ENCODE data around the gene HHATL. TPM values are rescaled to one million over a fixed set of nuclear protein-coding genes. Genes with fewer than 3 reads are reported as not detected.

HHATL gene
- total RNA-seq, 1 donor from 2014 or later = not detected

DNA sequence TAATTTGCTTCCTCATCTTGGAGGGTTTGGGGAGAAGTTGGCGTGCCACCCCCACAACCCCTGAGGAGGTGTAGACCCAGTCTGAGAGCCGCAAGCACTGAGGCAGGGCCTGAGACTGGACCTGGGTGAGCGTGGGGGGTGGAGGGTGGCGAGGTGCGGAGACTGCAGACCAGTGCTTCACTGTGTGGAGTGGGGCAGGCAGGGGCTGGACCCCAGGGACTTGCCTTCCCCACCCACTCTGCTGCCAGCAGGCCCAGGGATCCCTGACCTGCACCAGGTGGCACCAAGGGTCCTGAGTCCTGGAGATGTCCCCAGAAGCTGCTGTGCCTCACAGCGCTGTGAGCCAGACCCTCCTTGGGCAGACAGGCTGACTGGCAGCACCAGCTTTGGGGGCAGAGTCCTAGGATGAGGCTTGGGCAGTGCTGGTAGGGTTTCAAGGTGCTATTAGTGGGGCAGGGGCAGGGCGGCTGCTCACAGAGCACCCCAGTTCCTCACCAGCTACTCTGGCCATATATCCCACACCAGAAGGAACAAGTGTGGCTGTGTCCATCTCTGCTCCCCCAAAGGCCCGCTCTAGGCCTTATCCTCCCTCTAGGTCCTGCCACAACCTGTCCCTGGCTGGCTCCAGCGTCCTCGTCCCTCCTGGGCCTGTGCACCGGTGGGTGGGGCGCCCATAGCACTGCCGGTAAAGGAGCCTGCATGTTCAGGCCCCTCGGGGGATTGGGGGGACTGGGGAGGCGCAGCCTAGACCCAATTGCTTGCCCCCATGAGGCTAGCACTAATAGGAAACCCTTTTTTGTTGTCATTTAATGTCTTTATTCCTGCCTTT is 37.3 kb downstream of the HHATL start:
- Histone ChIP-seq H3K4me1 (peaks cover 0 to 26% of the 10 kb centered on the region in 2 donors), H3K4me3 (no peak overlapping the region), H3K36me3 (peaks cover 8% of the 10 kb centered on the region in 2 donors), H3K27ac (peak overlapping the region; percentile 77 to 88), H3K9me3 (no peaks in the 10 kb centered on the region), H3K27me3 (no peaks in the 10 kb centered on the region)
- intact Hi-C loops (cut with DNase I) = no loop called here
- TF ChIP-seq, protein P1, sequence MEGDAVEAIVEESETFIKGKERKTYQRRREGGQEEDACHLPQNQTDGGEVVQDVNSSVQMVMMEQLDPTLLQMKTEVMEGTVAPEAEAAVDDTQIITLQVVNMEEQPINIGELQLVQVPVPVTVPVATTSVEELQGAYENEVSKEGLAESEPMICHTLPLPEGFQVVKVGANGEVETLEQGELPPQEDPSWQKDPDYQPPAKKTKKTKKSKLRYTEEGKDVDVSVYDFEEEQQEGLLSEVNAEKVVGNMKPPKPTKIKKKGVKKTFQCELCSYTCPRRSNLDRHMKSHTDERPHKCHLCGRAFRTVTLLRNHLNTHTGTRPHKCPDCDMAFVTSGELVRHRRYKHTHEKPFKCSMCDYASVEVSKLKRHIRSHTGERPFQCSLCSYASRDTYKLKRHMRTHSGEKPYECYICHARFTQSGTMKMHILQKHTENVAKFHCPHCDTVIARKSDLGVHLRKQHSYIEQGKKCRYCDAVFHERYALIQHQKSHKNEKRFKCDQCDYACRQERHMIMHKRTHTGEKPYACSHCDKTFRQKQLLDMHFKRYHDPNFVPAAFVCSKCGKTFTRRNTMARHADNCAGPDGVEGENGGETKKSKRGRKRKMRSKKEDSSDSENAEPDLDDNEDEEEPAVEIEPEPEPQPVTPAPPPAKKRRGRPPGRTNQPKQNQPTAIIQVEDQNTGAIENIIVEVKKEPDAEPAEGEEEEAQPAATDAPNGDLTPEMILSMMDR (IDR thresholded peaks at IDR 0.05) = no peak
- DNase-seq (ENCODE audit: low spot score in 2 of 2) = peak in 1 of 2 donors; percentile 63

DNA sequence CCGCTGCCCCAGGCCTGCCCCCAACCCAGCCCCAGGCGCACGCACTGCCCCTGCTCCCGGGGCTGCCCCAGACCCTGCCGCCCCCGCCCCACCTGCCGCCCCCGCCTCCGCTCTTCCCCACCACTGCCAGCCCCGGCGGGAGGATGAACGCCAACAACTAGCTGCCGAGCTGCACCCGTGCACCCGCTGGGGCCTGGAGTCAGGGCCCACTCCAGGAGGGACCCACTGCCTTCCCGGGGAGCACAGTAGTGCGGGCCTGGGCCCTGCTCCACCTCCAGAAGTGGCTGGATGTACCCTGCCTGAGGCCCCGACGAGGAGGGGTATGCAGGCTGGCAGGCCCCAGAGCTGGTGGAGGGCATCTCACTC is 38.2 kb downstream of the HHATL start:
- TF ChIP-seq, protein P1 (IDR thresholded peaks at IDR 0.05) = no peak
- peaks cover 8 to 14% of the 10 kb centered on the region in 2 donors for H3K36me3 ChIP-seq
- H3K27ac ChIP-seq = peak overlapping the region; percentile 77 to 88
- peaks cover 0 to 26% of the 10 kb centered on the region in 2 donors for H3K4me1 ChIP-seq
- peak in 1 of 2 donors; percentile 62 for DNase-seq (ENCODE audit: low spot score in 2 of 2)
- H3K27me3 ChIP-seq = no peaks in the 10 kb centered on the region
- intact Hi-C loops (cut with DNase I) = no loop called here
- H3K9me3 ChIP-seq = no peaks in the 10 kb centered on the region
- no peak overlapping the region for H3K4me3 ChIP-seq

DNA sequence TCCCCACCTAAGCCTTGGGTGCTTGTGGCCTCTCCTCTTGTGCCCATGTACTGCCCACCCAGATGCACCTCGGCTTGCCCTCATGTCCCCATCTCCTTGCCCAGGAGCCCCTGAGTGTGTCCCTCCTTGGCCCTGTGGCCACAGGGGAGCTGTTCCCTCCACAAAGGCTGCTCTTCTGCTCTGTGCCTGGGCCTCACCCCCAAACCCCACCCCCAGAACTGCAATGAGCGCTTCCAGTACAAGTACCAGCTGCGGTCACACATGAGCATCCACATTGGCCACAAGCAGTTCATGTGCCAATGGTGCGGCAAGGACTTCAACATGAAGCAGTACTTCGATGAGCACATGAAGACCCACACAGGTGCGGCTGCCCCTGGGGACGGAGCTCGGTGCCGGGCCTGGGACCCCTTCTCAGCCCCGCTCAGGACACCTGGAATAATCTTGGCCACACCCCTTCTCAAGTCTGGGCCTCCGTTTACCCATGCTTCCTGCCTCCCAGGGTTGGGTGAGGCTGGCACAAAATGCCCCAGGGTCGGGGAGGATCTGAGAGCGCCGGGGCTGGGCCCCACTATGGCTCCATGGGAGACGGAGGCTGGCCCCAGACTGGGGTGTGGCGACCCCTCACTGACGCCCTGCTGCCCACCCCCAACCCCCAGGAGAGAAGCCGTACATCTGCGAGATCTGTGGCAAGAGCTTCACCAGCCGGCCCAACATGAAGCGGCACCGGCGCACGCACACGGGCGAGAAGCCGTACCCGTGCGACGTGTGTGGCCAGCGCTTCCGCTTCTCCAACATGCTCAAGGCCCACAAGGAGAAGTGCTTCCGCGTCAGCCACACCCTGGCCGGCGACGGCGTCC is 38.8 kb downstream of the HHATL start:
- Histone ChIP-seq H3K4me3 (no peak overlapping the region), H3K36me3 (peaks cover 10 to 21% of the 10 kb centered on the region in 2 donors), H3K27me3 (no peaks in the 10 kb centered on the region), H3K9me3 (no peaks in the 10 kb centered on the region), H3K27ac (peak overlapping the region; percentile 3 to 77), H3K4me1 (peaks cover 0 to 26% of the 10 kb centered on the region in 2 donors)
- intact Hi-C loops (cut with DNase I) = no loop called here
- TF ChIP-seq, protein P1 (IDR thresholded peaks at IDR 0.05) = no peak
- DNase-seq (ENCODE audit: low spot score in 2 of 2) = peak in 1 of 2 donors; percentile 60

DNA sequence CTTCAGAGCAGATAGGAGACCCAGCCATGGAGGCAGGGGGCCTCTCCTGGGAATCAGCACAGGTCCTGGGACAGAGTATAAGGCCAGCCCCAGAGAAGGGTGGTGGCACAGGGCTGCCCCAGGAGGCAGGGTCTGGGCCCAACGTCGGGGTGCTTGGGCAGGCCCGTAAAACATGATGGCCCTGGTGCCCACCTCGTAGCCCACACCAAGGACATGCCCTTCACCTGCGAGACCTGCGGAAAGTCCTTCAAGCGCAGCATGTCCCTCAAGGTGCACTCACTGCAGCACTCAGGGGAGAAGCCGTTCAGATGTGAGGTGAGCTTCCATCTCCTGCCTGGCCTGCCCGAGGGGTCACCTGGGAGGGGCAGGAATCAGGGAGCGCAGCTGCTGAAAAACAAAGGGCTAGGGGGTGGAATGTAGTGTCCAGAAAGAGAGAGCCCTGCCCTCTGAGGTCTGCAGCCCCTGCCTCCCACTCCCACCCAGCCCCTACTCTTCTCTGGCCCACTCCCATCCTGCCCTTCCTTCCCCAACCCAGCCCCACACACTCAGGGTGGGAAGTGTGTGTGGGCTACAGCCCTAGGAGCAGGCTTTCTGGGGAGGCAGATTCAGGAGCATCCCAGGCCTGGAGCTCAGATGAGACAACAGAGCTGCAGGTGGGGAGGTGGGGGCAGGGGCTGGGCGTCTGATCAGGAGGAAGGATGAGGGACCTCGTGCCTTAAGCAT is 39.6 kb downstream of the HHATL start:
- H3K27me3 ChIP-seq = no peaks in the 10 kb centered on the region
- H3K4me3 ChIP-seq = no peak overlapping the region
- peak in 1 of 2 donors; percentile 54 for DNase-seq (ENCODE audit: low spot score in 2 of 2)
- H3K27ac ChIP-seq = no peak overlapping the region
- no peaks in the 10 kb centered on the region for H3K9me3 ChIP-seq
- peaks cover 0 to 32% of the 10 kb centered on the region in 2 donors for H3K4me1 ChIP-seq
- peaks cover 18 to 29% of the 10 kb centered on the region in 2 donors for H3K36me3 ChIP-seq
- TF ChIP-seq, protein P1 (IDR thresholded peaks at IDR 0.05) = no peak
- intact Hi-C loops (cut with DNase I) = no loop called here

DNA sequence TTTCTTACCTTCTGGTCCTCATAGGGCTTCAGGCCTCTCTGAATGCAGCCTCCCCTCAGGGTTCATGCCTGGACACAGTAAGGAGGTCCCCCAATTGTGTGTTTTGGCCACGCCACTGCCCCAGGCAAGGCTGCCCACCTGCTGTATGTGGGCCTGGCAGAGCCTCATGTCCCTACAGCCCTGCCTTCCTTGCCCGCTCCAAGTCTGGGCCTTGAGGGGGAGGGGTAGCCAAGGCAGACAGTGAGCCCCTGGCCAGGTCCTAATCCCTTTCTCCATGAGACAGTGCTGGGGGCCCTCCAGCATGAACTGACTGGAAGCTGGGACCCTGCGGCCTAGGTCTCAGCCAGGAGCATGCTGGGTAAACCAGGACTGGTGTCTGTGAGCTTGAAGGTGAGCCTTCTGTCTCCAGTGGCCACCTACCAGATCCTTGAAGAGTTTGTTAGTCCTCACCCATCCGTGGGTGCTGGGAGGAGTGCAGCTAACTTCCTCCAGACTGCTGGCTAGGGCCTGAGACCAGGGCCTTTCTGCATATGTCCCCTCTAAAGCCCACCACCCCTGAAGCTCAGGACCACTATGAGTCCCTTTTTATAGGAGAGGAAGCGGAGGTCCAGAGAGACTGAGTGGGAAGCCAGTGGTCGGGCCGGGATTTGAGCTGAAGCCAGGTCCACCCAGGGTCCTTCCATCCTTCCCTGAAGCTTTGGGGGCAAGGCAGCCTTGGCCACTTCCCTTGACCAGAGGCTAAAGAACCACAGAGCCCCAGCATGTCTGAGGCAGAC is 40.4 kb downstream of the HHATL start:
- peaks cover 0 to 27% of the 10 kb centered on the region in 2 donors for H3K4me1 ChIP-seq
- H3K27ac ChIP-seq = peak overlapping the region in 1 of 2 donors; percentile 13
- no peak overlapping the region for H3K4me3 ChIP-seq
- no peaks in the 10 kb centered on the region for H3K9me3 ChIP-seq
- TF ChIP-seq, protein P1 (IDR thresholded peaks at IDR 0.05) = no peak
- H3K36me3 ChIP-seq = peaks cover 18 to 31% of the 10 kb centered on the region in 2 donors
- H3K27me3 ChIP-seq = no peaks in the 10 kb centered on the region
- DNase-seq (ENCODE audit: low spot score in 2 of 2) = no peak
- intact Hi-C loops (cut with DNase I) = no loop called here

All from ascending aorta (tissue), 2 donors.